Measurements from ENCODE around the gene JMJD6. TPM values are rescaled to one million over a fixed set of nuclear protein-coding genes. Genes with fewer than 3 reads are reported as not detected.

JMJD6 gene
- total RNA-seq, 1 donor from 2014 or later: 65.2 TPM

- no peak for TF ChIP-seq CTCF (IDR thresholded peaks at IDR 0.05; ENCODE audit: borderline replicate concordance)
- Histone ChIP-seq H3K9me3 (replicated peaks) (no peaks in the 10 kb centered on the region), H3K27me3 (ENCODE audit: low read depth) (no peaks in the 10 kb centered on the region), H3K4me3 (no peak overlapping the region), H3K4me1 (peaks cover 21% of the 10 kb centered on the region), H3K36me3 (peaks cover 54% of the 10 kb centered on the region), H3K27ac (replicated peaks) (peak overlapping the region; percentile 56)
- intact Hi-C loops (cut with micrococcal nuclease): no loop called here
- DNase-seq: no peak
Measured at GRCh38 chr17:76755285-76755684, 28.9 kb upstream of the JMJD6 start.

GRCh38 chr17:76753061-76753961 lies 26.9 kb upstream of the JMJD6 start:
- H3K27ac ChIP-seq (replicated peaks): peak overlapping the region; percentile 60
- no peak for TF ChIP-seq CTCF (IDR thresholded peaks at IDR 0.05; ENCODE audit: borderline replicate concordance)
- no peaks in the 10 kb centered on the region for H3K9me3 ChIP-seq (replicated peaks)
- peaks cover 54% of the 10 kb centered on the region for H3K36me3 ChIP-seq
- DNase-seq: no peak
- H3K4me1 ChIP-seq: peaks cover 30% of the 10 kb centered on the region
- intact Hi-C loops (cut with micrococcal nuclease): no loop called here
- no peaks in the 10 kb centered on the region for H3K27me3 ChIP-seq (ENCODE audit: low read depth)
- H3K4me3 ChIP-seq: no peak overlapping the region

- TF ChIP-seq CTCF (IDR thresholded peaks at IDR 0.05; ENCODE audit: borderline replicate concordance): no peak
- intact Hi-C loops (cut with micrococcal nuclease): no loop called here
- Histone ChIP-seq H3K4me1 (peaks cover 42% of the 10 kb centered on the region), H3K4me3 (no peak overlapping the region), H3K9me3 (replicated peaks) (no peaks in the 10 kb centered on the region), H3K36me3 (peaks cover 43% of the 10 kb centered on the region), H3K27ac (replicated peaks) (peak overlapping the region; percentile 60), H3K27me3 (ENCODE audit: low read depth) (no peaks in the 10 kb centered on the region)
- no peak for DNase-seq
Measured at GRCh38 chr17:76752006-76752405, 25.6 kb upstream of the JMJD6 start.

- Histone ChIP-seq H3K4me3 (no peak overlapping the region), H3K4me1 (peaks cover 47% of the 10 kb centered on the region), H3K9me3 (replicated peaks) (no peaks in the 10 kb centered on the region), H3K27me3 (ENCODE audit: low read depth) (no peaks in the 10 kb centered on the region), H3K27ac (replicated peaks) (peak overlapping the region; percentile 60), H3K36me3 (peaks cover 43% of the 10 kb centered on the region)
- no peak for DNase-seq
- TF ChIP-seq CTCF (IDR thresholded peaks at IDR 0.05; ENCODE audit: borderline replicate concordance): no peak
- intact Hi-C loops (cut with micrococcal nuclease): no loop called here
Measured at GRCh38 chr17:76751416-76751993, 25.1 kb upstream of the JMJD6 start.

- Histone ChIP-seq H3K27me3 (ENCODE audit: low read depth) (no peaks in the 10 kb centered on the region), H3K9me3 (replicated peaks) (no peaks in the 10 kb centered on the region), H3K27ac (replicated peaks) (peak overlapping the region; percentile 75), H3K4me1 (peaks cover 64% of the 10 kb centered on the region), H3K36me3 (peaks cover 52% of the 10 kb centered on the region), H3K4me3 (no peak overlapping the region)
- DNase-seq: no peak
- intact Hi-C loops (cut with micrococcal nuclease): no loop called here
- TF ChIP-seq CTCF (IDR thresholded peaks at IDR 0.05; ENCODE audit: borderline replicate concordance): no peak
Measured at GRCh38 chr17:76748657-76749056, 22.3 kb upstream of the JMJD6 start.

All from left ventricle myocardium inferior (tissue), 1 donor.